Bronchial epithelial cell (primary cell): ENCODE results near the gene RBM23. TPM values are rescaled to one million over a fixed set of nuclear protein-coding genes. Genes with fewer than 3 reads are reported as not detected.

Experiments
- DNase-seq: peaks from one replicate; pipeline ENCODE4 v3.0.0-alpha.2; 2010; ENCODE audit warnings: low read depth
- FAIRE-seq: peaks from 2 replicates; lab custom pipeline; 2011; peaks lifted over from hg19 to GRCh38; lab: Jason Lieb, UNC
- H3K27me3 ChIP-seq: 2 replicates; pipeline ENCODE4 v1.5.1; 2011; ENCODE audit warnings: low read length; ENCODE audit not compliant: control insufficient read depth, insufficient read depth
- H3K36me3 ChIP-seq: 2 replicates; pipeline ENCODE4 v1.5.1; 2011; ENCODE audit warnings: low read length; ENCODE audit not compliant: control insufficient read depth, insufficient read depth
- H3K4me3 ChIP-seq: 2 replicates; pipeline ENCODE4 v1.5.1; 2011; ENCODE audit warnings: mild to moderate bottlenecking, low read depth, low read length, control low read depth
- CTCF ChIP-seq: IDR thresholded peaks from 2 replicates; pipeline ENCODE4 v1.5.1; 2011; ENCODE audit warnings: mild to moderate bottlenecking, moderate library complexity, low read length, control low read depth, inconsistent platforms; ENCODE audit not compliant: insufficient read depth, severe bottlenecking
- total RNA-seq: library from RNA; depleted of rRNA; stranded (reverse); fragments of >200 nt; gene quantifications from 2 replicates; pipeline ENCODE4 v1.2.1, GENCODE V29; 2014

The RBM23 gene
- total RNA-seq, 1 donor from 2014 or later: 26.6 TPM

GRCh38 chr14:22929961-22930364, 11.0 kb upstream of the RBM23 start:
- Histone ChIP-seq H3K36me3 (peaks cover 5% of the 10 kb centered on the region), H3K27me3 (no peaks in the 10 kb centered on the region), H3K4me3 (peak overlapping the region; percentile 25)
- TF ChIP-seq CTCF: no peak
- FAIRE-seq (no peak), DNase-seq (no peak)

- DNase-seq (peak; percentile 99), FAIRE-seq (peak; percentile 87)
- no peaks in the 10 kb centered on the region for H3K27me3 ChIP-seq
- peaks cover 10% of the 10 kb centered on the region for H3K36me3 ChIP-seq
- TF ChIP-seq CTCF: no peak
- H3K4me3 ChIP-seq: peak within 1 kb of the TSS; percentile 95
These were observed 10.4 kb upstream of the RBM23 start, which contains the start of gene PRMT5 for GRCh38 chr14:22929104-22929960. Gene PRMT5 (minus strand): TSS chr14:22929376. CDS start chr14:22929361, 15 bp downstream.

GRCh38 chr14:22928237-22929103, 9.5 kb upstream of the RBM23 start:
- FAIRE-seq (no peak), DNase-seq (no peak)
- H3K27me3 ChIP-seq: no peaks in the 10 kb centered on the region
- peak overlapping the region; percentile 95 for H3K4me3 ChIP-seq
- peaks cover 17% of the 10 kb centered on the region for H3K36me3 ChIP-seq
- no peak for TF ChIP-seq CTCF

- Histone ChIP-seq H3K27me3 (no peaks in the 10 kb centered on the region), H3K4me3 (no peak overlapping the region), H3K36me3 (peaks cover 29% of the 10 kb centered on the region)
- DNase-seq (peak; percentile 91), FAIRE-seq (no peak)
- no peak for TF ChIP-seq CTCF
These were observed 7.4 kb upstream of the RBM23 start for GRCh38 chr14:22926316-22926715.

GRCh38 chr14:22925513-22925912, 6.6 kb upstream of the RBM23 start:
- TF ChIP-seq CTCF: no peak
- Histone ChIP-seq H3K36me3 (peaks cover 34% of the 10 kb centered on the region), H3K27me3 (no peaks in the 10 kb centered on the region), H3K4me3 (no peak overlapping the region)
- FAIRE-seq (no peak), DNase-seq (no peak)
